Measurements from ENCODE around the gene ZFYVE9. TPM values are rescaled to one million over a fixed set of nuclear protein-coding genes. Genes with fewer than 3 reads are reported as not detected.

The ZFYVE9 gene
- total and polyA plus RNA-seq, 2 of the 4 experiments (the other 2 are of a cell fraction) = 8.3 to 28.7 TPM

- H3K79me1 ChIP-seq (ENCODE audit: low read depth in 1 of 2, low read length in 2 of 2) = no peaks in the 10 kb centered on the region
- CTCF ChIA-PET = no interaction called here
- H2BK20ac ChIP-seq (ENCODE audit: low read depth, low read length) = no peak overlapping the region
- H4K5ac ChIP-seq (ENCODE audit: low read depth, low read length) = no peak overlapping the region
- BruUV-seq (replicated peaks) = no TSS peak
- H3K9me3 ChIP-seq (ENCODE audit: control insufficient read depth, insufficient read depth, low read length) = no peaks in the 10 kb centered on the region
- H3K4ac ChIP-seq (ENCODE audit: low read depth, low read length) = no peak overlapping the region
- no peak for ATAC-seq (ENCODE audit: low read depth)
- no peak overlapping the region for H4K8ac ChIP-seq (ENCODE audit: low read depth in 2 of 2, low read length in 2 of 2)
- in situ Hi-C loops (cut with MboI; ENCODE audit: low sequenced_read_pairs) (no loop called here), dilution Hi-C loops (cut with HindIII; ENCODE audit: low sequenced_read_pairs, unreplicated experiment) (no loop called here), intact Hi-C loops (cut with micrococcal nuclease) (no loop called here)
- no peak overlapping the region for H3K9ac ChIP-seq (ENCODE audit: low read depth, low read length)
- no peaks in the 10 kb centered on the region for H4K20me1 ChIP-seq (ENCODE audit: insufficient read depth, low read length)
- H2BK15ac ChIP-seq (ENCODE audit: low read depth, low read length) = no peak overlapping the region
- no peak overlapping the region for H3K14ac ChIP-seq (replicated peaks; ENCODE audit: low read depth, low read length)
- H2AK5ac ChIP-seq (ENCODE audit: low read depth, low read length) = no peak overlapping the region
- H2AFZ ChIP-seq (replicated peaks; ENCODE audit: low read length, poor library complexity) = no peak overlapping the region
- H3K56ac ChIP-seq (ENCODE audit: extremely low read depth, insufficient read depth, low read length) = no peak overlapping the region
- H3K18ac ChIP-seq (ENCODE audit: low read depth, low read length) = no peak overlapping the region
- no peak overlapping the region for H3K4me3 ChIP-seq (ENCODE audit: insufficient read depth, low read depth, low read length)
- no peak overlapping the region for H3K4me2 ChIP-seq (ENCODE audit: low read depth, low read length)
- peaks cover 8% of the 10 kb centered on the region for H3K27me3 ChIP-seq (ENCODE audit: control insufficient read depth, insufficient read depth, low read length)
- no peaks in the 10 kb centered on the region for H3K9me1 ChIP-seq (ENCODE audit: insufficient read depth, low read length)
- no peak overlapping the region for H4K91ac ChIP-seq (ENCODE audit: insufficient read depth, low read depth, low read length)
- H2AK9ac ChIP-seq (replicated peaks; ENCODE audit: low read depth, low read length, poor library complexity) = no peak overlapping the region
- H3K36me3 ChIP-seq (ENCODE audit: control insufficient read depth, insufficient read depth, low read length) = no peaks in the 10 kb centered on the region
- WGBS, 2 experiments (ENCODE audit: extremely low coverage in 2 of 2, insufficient read length in 1 of 2) = no CpG with 5 or more reads among the region's 2 CpGs
- TF ChIP-seq RFX5 (IDR thresholded peaks at IDR 0.05; ENCODE audit: low read depth, low read length) (no peak), FOS (IDR thresholded peaks at IDR 0.05; ENCODE audit: low read depth, low read length) (no peak), SMC3 (IDR thresholded peaks at IDR 0.05; ENCODE audit: low read depth, low read length) (no peak)
- no peaks in the 10 kb centered on the region for H3K4me1 ChIP-seq (ENCODE audit: control insufficient read depth, insufficient read depth, low read length)
- H2BK120ac ChIP-seq (ENCODE audit: low read depth, low read length) = no peak overlapping the region
- POLR2A ChIA-PET (ENCODE audit: unreplicated experiment) = no interaction called here
- H3K23ac ChIP-seq (ENCODE audit: low read depth, low read length) = no peak overlapping the region
- H2BK5ac ChIP-seq (ENCODE audit: low read depth, low read length, poor library complexity, severe bottlenecking) = no peak overlapping the region
- no peak overlapping the region for H3K27ac ChIP-seq (ENCODE audit: insufficient read depth, low read length)
- DNase-seq = no peak
Measured at GRCh38 chr1:52122384-52122783, 19.5 kb upstream of the ZFYVE9 start.

Measured in IMR-90 (cell line).